Neural progenitor cell (in vitro differentiated cells): ENCODE data around the gene ELAVL4.

Experiments used
- CTCF ChIP-seq: fragments of 200-600 bp; sonication (generic); IDR thresholded peaks from 2 replicates; pipeline ENCODE4 v1.5.1; 2017; ENCODE audit warnings: antibody characterized with exemption, mild to moderate bottlenecking
- EZH2 ChIP-seq: fragments of 200-600 bp; sonication (generic); IDR thresholded peaks from 2 replicates; pipeline ENCODE4 v1.6.1; 2017; ENCODE audit warnings: antibody characterized with exemption, mild to moderate bottlenecking, moderate library complexity
- EZH2phosphoT487 ChIP-seq: fragments of 200-600 bp; sonication (generic); IDR thresholded peaks from 2 replicates; pipeline ENCODE4 v1.6.1; 2017; ENCODE audit warnings: antibody characterized with exemption

GRCh38 chr1:50091068-50091467 is 17.7 kb upstream of the ELAVL4 start:
- TF ChIP-seq CTCF, result no peak
- no peak for TF ChIP-seq EZH2phosphoT487
- no peak for TF ChIP-seq EZH2
